CD4-positive, alpha-beta memory T cell (primary cell): ENCODE data around the gene DCAF6. TPM values are rescaled to one million over a fixed set of nuclear protein-coding genes. Genes with fewer than 3 reads are reported as not detected.

Experiments used
- CTCF ChIA-PET: fragments of 350-600 bp; sonication (Branson Sonifier 250); formaldehyde crosslinking; loops from one replicate; lab custom pipeline; 2021; ENCODE audit warnings: inconsistent platforms; ENCODE audit not compliant: partially characterized antibody; lab: Charles Lee
- POLR2A ChIA-PET: fragments of 350-600 bp; sonication (Branson Sonifier 250); formaldehyde crosslinking; loops from one replicate; lab custom pipeline; 2021; ENCODE audit not compliant: partially characterized antibody; lab: Charles Lee
- DNase-seq, 5 donors: peaks; one replicate each; pipeline versions ENCODE4 v3.0.0 to v3.0.0-alpha.2; 2020 to 2022; ENCODE audit warnings: mixed read lengths in 1 of 5
- H3K27ac ChIP-seq: one replicate; pipeline ENCODE4 v1.7.0; 2013; ENCODE audit warnings: low read depth, low read length
- H3K27me3 ChIP-seq: 2 replicates; pipeline ENCODE4 v1.7.0; 2013; ENCODE audit warnings: mild to moderate bottlenecking, low read length, moderate library complexity; ENCODE audit not compliant: insufficient read depth
- H3K36me3 ChIP-seq: 2 replicates; pipeline ENCODE4 v1.7.0; 2013; ENCODE audit warnings: mild to moderate bottlenecking, low read length, moderate library complexity; ENCODE audit not compliant: insufficient read depth
- H3K4me1 ChIP-seq: 2 replicates; pipeline ENCODE4 v1.7.0; 2013; ENCODE audit warnings: mild to moderate bottlenecking, low read length, moderate library complexity; ENCODE audit not compliant: insufficient read depth
- H3K4me3 ChIP-seq, 2 donors: one replicate each; pipeline ENCODE4 v1.7.0; 2013; ENCODE audit warnings: low read length in 2 of 2, mild to moderate bottlenecking in 1 of 2
- H3K9me3 ChIP-seq, 2 donors: one replicate each; pipeline ENCODE4 v1.7.0; 2013; ENCODE audit warnings: low read length in 2 of 2, control low read depth in 1 of 2; ENCODE audit not compliant: control insufficient read depth in 1 of 2
- H3K27ac Mint-ChIP-seq, 7 donors: one replicate each; pipeline ENCODE4 v1.8.0; 2020 to 2021; ENCODE audit warnings: mixed read lengths in 7 of 7, mild to moderate bottlenecking in 6 of 7, inconsistent platforms in 3 of 7, moderate library complexity in 3 of 7
- H3K27me3 Mint-ChIP-seq, 2 donors: one replicate each; pipeline ENCODE4 v1.8.0; 2020 to 2021; ENCODE audit warnings: mixed read lengths in 2 of 2
- H3K36me3 Mint-ChIP-seq, 2 donors: one replicate each; pipeline ENCODE4 v1.8.0; 2020 to 2021; ENCODE audit warnings: mixed read lengths in 2 of 2, inconsistent platforms in 1 of 2, mild to moderate bottlenecking in 1 of 2
- H3K4me1 Mint-ChIP-seq, 4 donors: one replicate each; pipeline ENCODE4 v1.8.0; 2020 to 2021; ENCODE audit warnings: mixed read lengths in 4 of 4, mild to moderate bottlenecking in 1 of 4
- H3K4me3 Mint-ChIP-seq, 8 donors: one replicate each; pipeline ENCODE4 v1.8.0; 2020 to 2021; ENCODE audit warnings: mixed read lengths in 8 of 8, mild to moderate bottlenecking in 7 of 8, moderate library complexity in 6 of 8, inconsistent platforms in 3 of 8
- H3K9me3 Mint-ChIP-seq, 8 donors: one replicate each; pipeline ENCODE4 v1.8.0; 2020 to 2021; ENCODE audit warnings: mixed read lengths in 8 of 8, mild to moderate bottlenecking in 5 of 8, inconsistent platforms in 3 of 8, moderate library complexity in 1 of 8
- intact Hi-C: fragments of 100-400 bp; cut with micrococcal nuclease; formaldehyde crosslinking; loops from one replicate; pipeline ENCODE4 v1.15.1; 2023
- polyA plus RNA-seq, 2 donors: library from polyadenylated mRNA; unstranded; fragments of 300-500 nt; fragmentation: Illumina TruSeq; gene quantifications; one replicate each; pipeline ENCODE4 v1.2.3, GENCODE V29; 2021
- total RNA-seq, 2 experiments: library from RNA; stranded (reverse); gene quantifications; one replicate each; pipeline ENCODE4 v1.2.3, GENCODE V29; 2021

The DCAF6 gene
- total and polyA plus RNA-seq, 4 experiments from 2014 or later: 8.1 to 29.2 (median 21.3) TPM

GRCh38 chr1:167957710-167958109, 21.2 kb downstream of the DCAF6 start:
- CTCF ChIA-PET: no interaction called here
- no peak overlapping the region for H3K27ac Mint-ChIP-seq

GRCh38 chr1:167964646-167965045, 28.2 kb downstream of the DCAF6 start:
- DNase-seq: no peak
- POLR2A ChIA-PET: no interaction called here
- Histone ChIP-seq H3K27me3 (no peaks in the 10 kb centered on the region), H3K27ac (no peak overlapping the region), H3K4me3 (no peak overlapping the region), H3K4me1 (no peaks in the 10 kb centered on the region), H3K36me3 (no peaks in the 10 kb centered on the region), H3K9me3 (no peaks in the 10 kb centered on the region)
- Mint-ChIP-seq H3K4me1 (peaks cover 2 to 21% (median 8%) of the 10 kb centered on the region in 4 donors), H3K27ac (peak overlapping the region in 1 of 7 donors; percentile 65), H3K36me3 (peaks cover 34 to 46% of the 10 kb centered on the region in 2 donors), H3K9me3 (no peaks in the 10 kb centered on the region), H3K27me3 (no peaks in the 10 kb centered on the region), H3K4me3 (no peak overlapping the region)
- CTCF ChIA-PET: interaction anchor here (1.1 kb wide), 1 partner anchor 13 kb away, joined by 3 read pairs; no protein-coding TSS in a partner anchor
- intact Hi-C loops: no loop called here

More at GRCh38 chr1:167957710-167958109, 21.2 kb downstream of the DCAF6 start:
- Mint-ChIP-seq H3K36me3 (peaks cover 35 to 49% of the 10 kb centered on the region in 2 donors), H3K27me3 (no peaks in the 10 kb centered on the region), H3K4me3 (no peak overlapping the region), H3K4me1 (peaks cover 3 to 27% (median 13%) of the 10 kb centered on the region in 4 donors), H3K9me3 (no peaks in the 10 kb centered on the region)
- intact Hi-C loops: no loop called here
- POLR2A ChIA-PET: no interaction called here
- Histone ChIP-seq H3K27ac (no peak overlapping the region), H3K27me3 (no peaks in the 10 kb centered on the region), H3K4me3 (no peak overlapping the region), H3K9me3 (no peaks in the 10 kb centered on the region), H3K4me1 (no peaks in the 10 kb centered on the region), H3K36me3 (no peaks in the 10 kb centered on the region)
- no peak for DNase-seq

GRCh38 chr1:167966050-167966449, 29.6 kb downstream of the DCAF6 start:
- H3K36me3 ChIP-seq: no peaks in the 10 kb centered on the region
- POLR2A ChIA-PET: no interaction called here
- no peak overlapping the region for H3K27ac ChIP-seq
- no peak for DNase-seq
- Mint-ChIP-seq H3K4me3 (no peak overlapping the region), H3K27ac (no peak overlapping the region), H3K9me3 (no peaks in the 10 kb centered on the region), H3K4me1 (peaks cover 0 to 21% (median 7%) of the 10 kb centered on the region in 4 donors), H3K36me3 (peaks cover 31 to 43% of the 10 kb centered on the region in 2 donors), H3K27me3 (no peaks in the 10 kb centered on the region)
- no peaks in the 10 kb centered on the region for H3K4me1 ChIP-seq
- no peaks in the 10 kb centered on the region for H3K9me3 ChIP-seq
- intact Hi-C loops: no loop called here
- H3K4me3 ChIP-seq: no peak overlapping the region
- no peaks in the 10 kb centered on the region for H3K27me3 ChIP-seq
- CTCF ChIA-PET: interaction anchor here (0.7 to 1.1 kb wide), 2 partner anchors 15 to 116 kb away, joined by 3 read pairs; no protein-coding TSS in a partner anchor

DNA sequence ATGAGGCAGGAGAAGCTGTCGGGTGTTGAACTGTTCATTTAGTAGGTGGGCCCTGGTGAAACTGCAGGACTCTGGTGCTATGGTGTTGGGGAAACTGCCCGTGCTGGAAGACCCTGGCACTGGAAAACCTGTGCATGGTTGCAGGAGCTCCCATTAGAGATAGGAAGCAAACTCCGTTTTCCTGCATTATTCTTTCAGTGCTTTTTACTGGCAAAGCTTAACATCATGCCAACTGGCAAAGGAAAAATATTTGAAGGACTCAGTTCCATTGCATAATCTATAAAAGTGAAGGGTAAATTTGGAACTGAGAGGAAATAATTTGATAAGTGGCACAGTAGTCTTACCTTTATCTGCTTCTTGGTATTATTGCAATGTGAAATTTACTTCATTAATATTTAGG, 32.1 kb downstream of the DCAF6 start:
- Histone ChIP-seq H3K4me1 (no peaks in the 10 kb centered on the region), H3K4me3 (no peak overlapping the region), H3K27ac (no peak overlapping the region), H3K36me3 (no peaks in the 10 kb centered on the region), H3K27me3 (no peaks in the 10 kb centered on the region), H3K9me3 (no peaks in the 10 kb centered on the region)
- H3K4me1 Mint-ChIP-seq: peaks cover 0 to 18% (median 9%) of the 10 kb centered on the region in 4 donors
- H3K4me3 Mint-ChIP-seq: no peak overlapping the region
- ChIA-PET POLR2A (interaction anchor here (1.2 to 1.3 kb wide), 2 partner anchors 31 to 32 kb away, joined by 3 to 4 read pairs; partner anchors contain the start of genes DCAF6 and MPC2), CTCF (no interaction called here)
- no peaks in the 10 kb centered on the region for H3K27me3 Mint-ChIP-seq
- intact Hi-C loops: no loop called here
- H3K9me3 Mint-ChIP-seq: no peaks in the 10 kb centered on the region
- H3K36me3 Mint-ChIP-seq: peaks cover 36 to 42% of the 10 kb centered on the region in 2 donors
- DNase-seq: no peak
- H3K27ac Mint-ChIP-seq: no peak overlapping the region

DNA sequence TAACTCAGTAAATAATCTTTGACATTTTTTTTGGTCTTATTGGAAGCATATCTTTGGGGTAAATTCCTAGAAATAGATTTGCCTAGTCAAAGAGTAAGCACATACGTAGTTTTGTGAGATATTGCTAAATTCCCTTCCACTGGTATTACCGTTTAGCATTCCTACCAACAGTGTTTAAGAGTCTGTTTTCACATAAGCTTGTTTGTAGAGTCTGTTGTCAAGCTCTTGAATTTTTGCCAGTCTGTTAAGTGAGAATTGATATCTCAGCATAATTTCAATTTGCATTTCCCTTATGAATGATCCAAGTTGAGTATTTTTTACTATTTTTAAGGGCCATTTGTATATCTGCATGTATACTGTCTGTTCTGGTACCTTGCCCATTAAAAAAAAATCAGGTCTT, 37.3 kb downstream of the DCAF6 start:
- Histone ChIP-seq H3K36me3 (no peaks in the 10 kb centered on the region), H3K9me3 (no peaks in the 10 kb centered on the region), H3K4me3 (no peak overlapping the region), H3K4me1 (no peaks in the 10 kb centered on the region), H3K27me3 (no peaks in the 10 kb centered on the region), H3K27ac (no peak overlapping the region)
- intact Hi-C loops: no loop called here
- Mint-ChIP-seq H3K4me3 (no peak overlapping the region), H3K36me3 (peaks cover 31 to 47% of the 10 kb centered on the region in 2 donors), H3K4me1 (peaks cover 0 to 13% (median 6%) of the 10 kb centered on the region in 4 donors), H3K9me3 (no peaks in the 10 kb centered on the region), H3K27ac (peak overlapping the region in 1 of 7 donors; percentile 36), H3K27me3 (no peaks in the 10 kb centered on the region)
- POLR2A ChIA-PET: no interaction called here
- CTCF ChIA-PET: no interaction called here
- DNase-seq: no peak

DNA sequence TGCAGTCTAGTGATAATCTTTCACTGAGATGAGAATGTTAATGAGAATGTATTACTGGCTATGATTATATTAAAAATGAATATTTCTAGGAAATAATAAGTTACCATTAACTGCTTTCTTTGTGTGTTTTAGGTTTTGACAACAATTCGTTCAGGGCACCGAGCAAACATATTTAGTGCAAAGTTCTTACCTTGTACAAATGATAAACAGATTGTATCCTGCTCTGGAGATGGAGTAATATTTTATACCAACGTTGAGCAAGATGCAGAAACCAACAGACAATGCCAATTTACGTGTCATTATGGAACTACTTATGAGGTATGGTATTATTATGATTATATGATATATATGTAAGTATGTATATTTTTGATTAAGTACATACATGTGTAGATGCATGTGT, 38.2 kb downstream of the DCAF6 start:
- H3K27ac ChIP-seq: no peak overlapping the region
- ChIA-PET POLR2A (no interaction called here), CTCF (no interaction called here)

DNA sequence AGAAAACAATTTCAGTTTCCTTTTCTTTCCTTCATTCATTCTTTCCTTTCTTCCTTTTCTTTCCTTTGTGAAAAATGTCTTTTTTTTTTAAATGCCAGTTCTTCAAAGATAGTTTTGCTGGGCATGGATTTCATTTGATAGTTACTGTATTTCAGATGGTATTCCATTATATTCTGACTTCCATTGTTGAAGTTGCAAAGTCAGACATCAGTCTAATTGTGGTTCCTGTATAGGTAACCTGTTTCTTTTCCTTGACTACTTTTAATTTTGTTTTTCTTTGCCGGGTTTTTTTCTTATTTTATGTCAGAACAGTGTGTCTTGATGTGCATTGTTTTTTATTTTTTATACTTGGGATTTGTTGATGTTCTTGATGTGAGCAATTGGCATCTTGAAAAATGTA, 40.8 kb downstream of the DCAF6 start:
- Histone ChIP-seq H3K9me3 (no peaks in the 10 kb centered on the region), H3K27me3 (no peaks in the 10 kb centered on the region), H3K4me1 (no peaks in the 10 kb centered on the region), H3K27ac (no peak overlapping the region), H3K36me3 (no peaks in the 10 kb centered on the region), H3K4me3 (no peak overlapping the region)
- peaks cover 52 to 62% of the 10 kb centered on the region in 2 donors for H3K36me3 Mint-ChIP-seq
- peaks cover 10 to 13% (median 12%) of the 10 kb centered on the region in 4 donors for H3K4me1 Mint-ChIP-seq
- H3K27ac Mint-ChIP-seq: peak overlapping the region in 1 of 7 donors; percentile 50
- no peak for DNase-seq
- CTCF ChIA-PET: no interaction called here
- POLR2A ChIA-PET: no interaction called here
- no peaks in the 10 kb centered on the region for H3K27me3 Mint-ChIP-seq
- no peaks in the 10 kb centered on the region for H3K9me3 Mint-ChIP-seq
- H3K4me3 Mint-ChIP-seq: no peak overlapping the region
- intact Hi-C loops: no loop called here

More for the DNA sequence above, 38.2 kb downstream of the DCAF6 start:
- Histone ChIP-seq H3K36me3 (no peaks in the 10 kb centered on the region), H3K27me3 (no peaks in the 10 kb centered on the region), H3K9me3 (no peaks in the 10 kb centered on the region), H3K4me1 (no peaks in the 10 kb centered on the region), H3K4me3 (no peak overlapping the region)
- no peak for DNase-seq
- peaks cover 0 to 13% (median 7%) of the 10 kb centered on the region in 4 donors for H3K4me1 Mint-ChIP-seq
- H3K36me3 Mint-ChIP-seq: peaks cover 35 to 51% of the 10 kb centered on the region in 2 donors
- intact Hi-C loops: no loop called here
- H3K4me3 Mint-ChIP-seq: no peak overlapping the region
- no peaks in the 10 kb centered on the region for H3K9me3 Mint-ChIP-seq
- H3K27ac Mint-ChIP-seq: no peak overlapping the region
- no peaks in the 10 kb centered on the region for H3K27me3 Mint-ChIP-seq
